Thymus (tissue), 11 donors: ENCODE data around the gene OR4D1. TPM values are rescaled to one million over a fixed set of nuclear protein-coding genes. Genes with fewer than 3 reads are reported as not detected.
"Not testable (repeated sequence)": the region's sequence is repeated elsewhere in the genome, so short reads cannot be mapped to it uniquely, and the experiment has no call there.

Experiments
- DNase-seq, 9 donors: peaks; one replicate each; pipeline ENCODE4 v3.0.0-alpha.2; 2013; ENCODE audit warnings: low spot score in 9 of 9, low read depth in 6 of 9, missing footprints in 1 of 9
- H3K27ac ChIP-seq, 2 donors: one replicate each; pipeline ENCODE4 v1.5.1; 2013; ENCODE audit warnings: control low read depth in 1 of 2, low read depth in 1 of 2, low read length in 1 of 2, mild to moderate bottlenecking in 1 of 2, moderate library complexity in 1 of 2
- H3K27me3 ChIP-seq, 2 donors: one replicate each; pipeline ENCODE4 v1.5.1; 2013; ENCODE audit warnings: low read length in 1 of 2; ENCODE audit not compliant: control insufficient read depth in 2 of 2, insufficient read depth in 1 of 2
- H3K36me3 ChIP-seq, 2 donors: one replicate each; pipeline ENCODE4 v1.5.1; 2013; ENCODE audit warnings: low read length in 1 of 2, mild to moderate bottlenecking in 1 of 2, moderate library complexity in 1 of 2; ENCODE audit not compliant: control insufficient read depth in 2 of 2, insufficient read depth in 2 of 2
- H3K4me1 ChIP-seq, 2 donors: one replicate each; pipeline ENCODE4 v1.5.1; 2013; ENCODE audit warnings: low read length in 2 of 2; ENCODE audit not compliant: control insufficient read depth in 2 of 2, insufficient read depth in 2 of 2
- H3K4me3 ChIP-seq, 2 donors: one replicate each; pipeline ENCODE4 v1.5.1; 2013; ENCODE audit warnings: low read length in 2 of 2, control low read depth in 1 of 2, mild to moderate bottlenecking in 1 of 2
- H3K9me3 ChIP-seq, 2 donors: one replicate each; pipeline ENCODE4 v1.5.1; 2013; ENCODE audit warnings: low read length in 1 of 2, mild to moderate bottlenecking in 1 of 2; ENCODE audit not compliant: control insufficient read depth in 2 of 2, insufficient read depth in 1 of 2
- WGBS: extraction: QIAGEN DNeasy Blood & Tissue Kit; methylation state at CpG from one replicate; pipeline ENCODE4 v1.1.7; 2013; 5-methylcytosine and 5-hydroxymethylcytosine counted together
- polyA plus RNA-seq: library from polyadenylated mRNA; stranded (reverse); fragments of 200-250 nt; gene quantifications from one replicate; pipeline ENCODE4 v1.2.3, GENCODE V29; 2013
- total RNA-seq: library from RNA; stranded (reverse); fragments of 120-200 nt; gene quantifications from one replicate; pipeline ENCODE4 v1.2.4, GENCODE V29; 2013
- donor health status: healthy.

OR4D1 gene
- total and polyA plus RNA-seq, 2 donors: 0.05 to 0.11 TPM

GRCh38 chr17:58113947-58114346 is 34.2 kb upstream of the OR4D1 start:
- Histone ChIP-seq H3K27me3 (peaks cover 0 to 19% of the 10 kb centered on the region in 2 donors), H3K4me1 (no peaks in the 10 kb centered on the region), H3K4me3 (no peak overlapping the region), H3K9me3 (no peaks in the 10 kb centered on the region), H3K27ac (no peak overlapping the region), H3K36me3 (no peaks in the 10 kb centered on the region)
- DNase-seq: no peak
- WGBS: 92% methylated on average over 4 of the region's 4 CpGs

GRCh38 chr17:58117382-58117781 is 30.8 kb upstream of the OR4D1 start:
- Histone ChIP-seq H3K36me3 (no peaks in the 10 kb centered on the region), H3K9me3 (no peaks in the 10 kb centered on the region), H3K27ac (no peak overlapping the region), H3K4me1 (no peaks in the 10 kb centered on the region), H3K27me3 (peaks cover 2 to 19% of the 10 kb centered on the region in 2 donors), H3K4me3 (no peak overlapping the region)
- 96% methylated on average over 5 of the region's 5 CpGs for WGBS
- DNase-seq: no peak

GRCh38 chr17:58119491-58119890 is 28.7 kb upstream of the OR4D1 start:
- no peaks in the 10 kb centered on the region for H3K36me3 ChIP-seq
- H3K9me3 ChIP-seq: no peaks in the 10 kb centered on the region
- DNase-seq: no peak
- no peak overlapping the region for H3K4me3 ChIP-seq
- H3K27me3 ChIP-seq: peaks cover 2 to 13% of the 10 kb centered on the region in 2 donors
- WGBS: 71% methylated on average over 3 of the region's 3 CpGs
- no peaks in the 10 kb centered on the region for H3K4me1 ChIP-seq
- no peak overlapping the region for H3K27ac ChIP-seq

- H3K9me3 ChIP-seq: no peaks in the 10 kb centered on the region
- WGBS: 24% methylated on average over 7 of the region's 7 CpGs
- no peak overlapping the region for H3K4me3 ChIP-seq
- H3K27me3 ChIP-seq: peaks cover 2 to 9% of the 10 kb centered on the region in 2 donors
- H3K27ac ChIP-seq: no peak overlapping the region
- DNase-seq: peak; percentile 26 to 84 (median 69)
- H3K36me3 ChIP-seq: no peaks in the 10 kb centered on the region
- no peaks in the 10 kb centered on the region for H3K4me1 ChIP-seq
Observed at GRCh38 chr17:58120195-58120822, 27.9 kb upstream of the OR4D1 start.

- peak in 1 of 9 donors; percentile 16 for DNase-seq
- 63% methylated on average over 5 of the region's 5 CpGs for WGBS
- no peak overlapping the region for H3K4me3 ChIP-seq
Observed at GRCh38 chr17:58121925-58122324, 26.3 kb upstream of the OR4D1 start.

GRCh38 chr17:58127846-58128245 is 20.3 kb upstream of the OR4D1 start:
- H3K4me3 ChIP-seq: no peak overlapping the region
- no peaks in the 10 kb centered on the region for H3K9me3 ChIP-seq
- peaks cover 0 to 19% of the 10 kb centered on the region in 2 donors for H3K27me3 ChIP-seq
- no peak overlapping the region for H3K27ac ChIP-seq
- no peak for DNase-seq
- H3K4me1 ChIP-seq: no peaks in the 10 kb centered on the region
- no peaks in the 10 kb centered on the region for H3K36me3 ChIP-seq
- 73% methylated on average over 1 of the region's 1 CpG for WGBS

More at GRCh38 chr17:58121925-58122324, 26.3 kb upstream of the OR4D1 start:
- Histone ChIP-seq H3K9me3 (no peaks in the 10 kb centered on the region), H3K27ac (no peak overlapping the region), H3K27me3 (peaks cover 2 to 8% of the 10 kb centered on the region in 2 donors), H3K36me3 (no peaks in the 10 kb centered on the region), H3K4me1 (no peaks in the 10 kb centered on the region)

GRCh38 chr17:58132697-58133096 is 15.5 kb upstream of the OR4D1 start:
- H3K27ac ChIP-seq, H3K4me3 ChIP-seq, DNase-seq, H3K4me1 ChIP-seq, H3K9me3 ChIP-seq, H3K36me3 ChIP-seq: not testable (repeated sequence)
- WGBS: 98% methylated on average over 5 of the region's 5 CpGs
- peaks cover 0 to 22% of the 10 kb centered on the region in 2 donors for H3K27me3 ChIP-seq

- Histone ChIP-seq H3K36me3 (no peaks in the 10 kb centered on the region), H3K27me3 (peaks cover 0 to 15% of the 10 kb centered on the region in 2 donors), H3K27ac (no peak overlapping the region), H3K9me3 (no peaks in the 10 kb centered on the region), H3K4me1 (no peaks in the 10 kb centered on the region), H3K4me3 (no peak overlapping the region)
- no peak for DNase-seq
- WGBS: 56% methylated on average over 8 of the region's 8 CpGs
Observed at GRCh38 chr17:58136669-58137279, 11.4 kb upstream of the OR4D1 start.

GRCh38 chr17:58141505-58141904 is 6.7 kb upstream of the OR4D1 start:
- DNase-seq: no peak
- peaks cover 0 to 8% of the 10 kb centered on the region in 2 donors for H3K27me3 ChIP-seq
- 86% methylated on average over 5 of the region's 5 CpGs for WGBS
- H3K27ac ChIP-seq: no peak overlapping the region
- H3K36me3 ChIP-seq: no peaks in the 10 kb centered on the region
- H3K4me1 ChIP-seq: no peaks in the 10 kb centered on the region
- H3K4me3 ChIP-seq: no peak overlapping the region
- no peaks in the 10 kb centered on the region for H3K9me3 ChIP-seq
